ENCODE data around the gene POLRMT.
"Not testable (repeated sequence)": the region's sequence is repeated elsewhere in the genome, so short reads cannot be mapped to it uniquely, and the experiment has no call there.

The POLRMT gene

GRCh38 chr19:610071-610800 lies 23.1 kb downstream of the POLRMT start:
- DNase-seq (ENCODE audit: extremely low read depth, insufficient read length) = peak; percentile 53
- Histone ChIP-seq H3K4me3 (replicated peaks; ENCODE audit: low read depth, low read length) (peak overlapping the region; percentile 47), H3K27me3 (replicated peaks; ENCODE audit: control insufficient read depth, insufficient read depth, low read length) (no peaks in the 10 kb centered on the region), H3K36me3 (ENCODE audit: control insufficient read depth, insufficient read depth, low read length) (no peaks in the 10 kb centered on the region; the same call in none of the 2 replicates)
- no peak for TF ChIP-seq CTCF (IDR thresholded peaks at IDR 0.05; ENCODE audit: insufficient read depth, low read length, poor library complexity, severe bottlenecking)

GRCh38 chr19:609004-609346 lies 24.4 kb downstream of the POLRMT start:
- H3K4me3 ChIP-seq (replicated peaks; ENCODE audit: low read depth, low read length) = no peak overlapping the region
- DNase-seq (ENCODE audit: extremely low read depth, insufficient read length) = no peak
- no peak for TF ChIP-seq CTCF (IDR thresholded peaks at IDR 0.05; ENCODE audit: insufficient read depth, low read length, poor library complexity, severe bottlenecking)
- no peaks in the 10 kb centered on the region for H3K36me3 ChIP-seq (ENCODE audit: control insufficient read depth, insufficient read depth, low read length)
- H3K27me3 ChIP-seq (replicated peaks; ENCODE audit: control insufficient read depth, insufficient read depth, low read length) = no peaks in the 10 kb centered on the region

GRCh38 chr19:608155-609003 lies 25.0 kb downstream of the POLRMT start:
- H3K4me3 ChIP-seq (replicated peaks; ENCODE audit: low read depth, low read length) = no peak overlapping the region
- no peaks in the 10 kb centered on the region for H3K36me3 ChIP-seq (ENCODE audit: control insufficient read depth, insufficient read depth, low read length)
- DNase-seq (ENCODE audit: extremely low read depth, insufficient read length) = no peak
- no peaks in the 10 kb centered on the region for H3K27me3 ChIP-seq (replicated peaks; ENCODE audit: control insufficient read depth, insufficient read depth, low read length)
- TF ChIP-seq CTCF (IDR thresholded peaks at IDR 0.05; ENCODE audit: insufficient read depth, low read length, poor library complexity, severe bottlenecking) = no peak

GRCh38 chr19:607301-608154 lies 25.8 kb downstream of the POLRMT start:
- H3K36me3 ChIP-seq (ENCODE audit: control insufficient read depth, insufficient read depth, low read length) = no peaks in the 10 kb centered on the region
- no peak for TF ChIP-seq CTCF (IDR thresholded peaks at IDR 0.05; ENCODE audit: insufficient read depth, low read length, poor library complexity, severe bottlenecking)
- DNase-seq (ENCODE audit: extremely low read depth, insufficient read length) = no peak
- no peaks in the 10 kb centered on the region for H3K27me3 ChIP-seq (replicated peaks; ENCODE audit: control insufficient read depth, insufficient read depth, low read length)
- no peak overlapping the region for H3K4me3 ChIP-seq (replicated peaks; ENCODE audit: low read depth, low read length)

GRCh38 chr19:605061-605971 lies 28.0 kb downstream of the POLRMT start:
- not testable (repeated sequence) for H3K27me3 ChIP-seq (replicated peaks; ENCODE audit: control insufficient read depth, insufficient read depth, low read length); H3K36me3 ChIP-seq (ENCODE audit: control insufficient read depth, insufficient read depth, low read length); H3K4me3 ChIP-seq (replicated peaks; ENCODE audit: low read depth, low read length)
- DNase-seq (ENCODE audit: extremely low read depth, insufficient read length) = peak; percentile 75
- peak; percentile 70 for TF ChIP-seq CTCF (IDR thresholded peaks at IDR 0.05; ENCODE audit: insufficient read depth, low read length, poor library complexity, severe bottlenecking)
